AG10803 (cell line): ENCODE measurements around the gene FRMD8.

Experiments
- DNase-seq: peaks from one replicate; pipeline ENCODE4 v3.0.0; 2010; ENCODE audit warnings: low read depth
- H3K4me3 ChIP-seq: 2 replicates; pipeline ENCODE4 v1.5.1; 2011; ENCODE audit warnings: mild to moderate bottlenecking, low read length, control low read depth
- TF ChIP-seq, protein P1 (sequence below): conservative IDR thresholded peaks from 2 replicates; pipeline ENCODE4 v1.5.1; 2011; ENCODE audit warnings: mild to moderate bottlenecking, low read length, control low read depth, inconsistent platforms

The FRMD8 gene

DNA sequence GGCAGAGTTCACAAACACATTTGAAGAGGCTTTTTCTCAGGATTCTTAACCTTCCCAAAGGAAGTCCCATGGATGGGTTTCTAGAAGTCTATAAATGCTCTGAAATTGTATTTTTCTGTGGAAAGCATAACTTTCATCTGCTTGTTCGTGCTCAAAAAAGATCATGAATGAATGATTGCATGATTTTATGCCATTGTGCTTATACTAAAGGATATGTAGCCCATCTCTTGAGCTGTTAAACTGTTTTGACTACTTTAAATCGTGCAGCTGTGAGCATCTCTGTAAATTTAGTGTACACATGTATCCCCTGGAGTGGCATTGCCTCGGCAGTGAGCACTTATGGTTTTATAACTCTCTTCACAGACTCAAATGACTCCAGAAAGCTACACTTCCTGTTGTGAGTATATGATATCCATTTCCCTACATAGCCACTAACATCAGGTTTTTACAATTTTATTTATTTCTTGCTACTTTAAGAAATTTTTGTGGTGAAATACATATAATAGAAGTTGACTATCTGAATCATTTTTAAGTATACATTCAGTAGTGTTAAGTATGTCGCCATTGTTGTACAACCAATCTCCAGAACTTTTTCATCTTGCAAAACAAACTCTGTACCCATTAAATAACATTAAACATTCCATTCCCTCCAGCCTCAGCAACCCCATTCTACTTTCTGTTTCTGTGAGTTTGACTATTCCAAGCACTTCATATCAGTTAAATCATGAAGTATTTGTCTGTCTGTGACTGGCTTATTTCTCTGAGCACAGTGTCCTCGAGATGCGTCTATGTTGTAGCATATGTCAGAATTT is 44.2 kb downstream of the FRMD8 start:
- TF ChIP-seq, protein P1, sequence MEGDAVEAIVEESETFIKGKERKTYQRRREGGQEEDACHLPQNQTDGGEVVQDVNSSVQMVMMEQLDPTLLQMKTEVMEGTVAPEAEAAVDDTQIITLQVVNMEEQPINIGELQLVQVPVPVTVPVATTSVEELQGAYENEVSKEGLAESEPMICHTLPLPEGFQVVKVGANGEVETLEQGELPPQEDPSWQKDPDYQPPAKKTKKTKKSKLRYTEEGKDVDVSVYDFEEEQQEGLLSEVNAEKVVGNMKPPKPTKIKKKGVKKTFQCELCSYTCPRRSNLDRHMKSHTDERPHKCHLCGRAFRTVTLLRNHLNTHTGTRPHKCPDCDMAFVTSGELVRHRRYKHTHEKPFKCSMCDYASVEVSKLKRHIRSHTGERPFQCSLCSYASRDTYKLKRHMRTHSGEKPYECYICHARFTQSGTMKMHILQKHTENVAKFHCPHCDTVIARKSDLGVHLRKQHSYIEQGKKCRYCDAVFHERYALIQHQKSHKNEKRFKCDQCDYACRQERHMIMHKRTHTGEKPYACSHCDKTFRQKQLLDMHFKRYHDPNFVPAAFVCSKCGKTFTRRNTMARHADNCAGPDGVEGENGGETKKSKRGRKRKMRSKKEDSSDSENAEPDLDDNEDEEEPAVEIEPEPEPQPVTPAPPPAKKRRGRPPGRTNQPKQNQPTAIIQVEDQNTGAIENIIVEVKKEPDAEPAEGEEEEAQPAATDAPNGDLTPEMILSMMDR: no peak
- peak; percentile 75 for DNase-seq
- H3K4me3 ChIP-seq: peak overlapping the region; percentile 99

DNA sequence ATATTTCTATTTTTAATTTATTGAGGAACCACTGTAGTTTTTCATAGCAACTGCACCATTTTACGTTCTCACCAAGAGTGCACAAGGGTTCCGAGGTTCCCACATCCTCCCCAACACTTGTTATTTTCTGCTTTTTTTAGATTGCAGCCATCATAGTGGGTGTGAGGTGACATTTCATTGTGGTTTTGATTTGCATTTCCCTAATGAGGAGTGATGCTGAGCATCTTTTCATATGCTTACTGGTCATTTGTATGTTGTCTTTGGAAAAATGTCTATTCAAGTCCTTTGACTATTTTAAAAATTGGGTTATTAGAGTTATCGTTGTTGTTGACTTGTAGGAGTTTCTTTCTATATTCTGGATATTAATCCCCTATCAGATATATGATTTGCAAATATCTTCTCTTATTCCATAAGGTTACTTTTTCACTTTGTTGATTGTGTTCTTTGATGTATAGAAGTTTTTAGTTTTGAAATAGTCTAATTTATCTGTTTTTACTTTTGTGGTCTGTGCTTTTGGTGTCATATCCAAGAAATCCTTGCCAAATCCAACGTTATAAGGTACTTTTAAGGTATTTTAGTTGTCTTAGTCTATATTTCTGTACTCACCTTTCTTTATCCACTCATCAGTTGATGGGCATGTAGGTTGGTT is 45.1 kb downstream of the FRMD8 start:
- peak overlapping the region; percentile 99 for H3K4me3 ChIP-seq
- TF ChIP-seq, protein P1: no peak
- DNase-seq: peak; percentile 44

DNA sequence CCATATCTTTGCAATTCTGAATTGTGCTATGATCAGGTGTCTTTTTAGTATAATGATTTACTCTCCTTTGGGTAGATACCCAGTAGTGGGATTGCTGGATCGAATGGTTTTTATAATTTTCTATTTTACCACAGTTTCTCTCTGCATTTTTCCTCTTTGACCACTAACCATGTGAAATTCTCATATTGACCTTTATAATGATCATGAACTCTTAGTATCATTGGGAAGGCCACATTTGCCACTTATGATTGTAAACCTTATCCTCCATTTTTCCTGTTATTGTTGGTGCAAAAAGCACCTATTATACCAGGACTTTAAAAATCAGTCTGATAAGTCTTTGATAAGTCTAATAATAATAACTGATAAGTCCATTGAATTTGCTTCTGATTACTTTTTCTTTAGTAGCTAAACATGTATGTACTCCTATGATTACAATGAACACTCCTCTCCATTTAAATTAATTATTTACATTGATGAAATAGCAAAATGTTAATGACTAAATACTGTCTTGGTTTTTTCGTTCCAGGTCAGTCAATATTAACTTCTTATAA is 45.7 kb downstream of the FRMD8 start:
- peak; percentile 13 for DNase-seq
- TF ChIP-seq, protein P1: no peak
- H3K4me3 ChIP-seq: peak overlapping the region; percentile 99

DNA sequence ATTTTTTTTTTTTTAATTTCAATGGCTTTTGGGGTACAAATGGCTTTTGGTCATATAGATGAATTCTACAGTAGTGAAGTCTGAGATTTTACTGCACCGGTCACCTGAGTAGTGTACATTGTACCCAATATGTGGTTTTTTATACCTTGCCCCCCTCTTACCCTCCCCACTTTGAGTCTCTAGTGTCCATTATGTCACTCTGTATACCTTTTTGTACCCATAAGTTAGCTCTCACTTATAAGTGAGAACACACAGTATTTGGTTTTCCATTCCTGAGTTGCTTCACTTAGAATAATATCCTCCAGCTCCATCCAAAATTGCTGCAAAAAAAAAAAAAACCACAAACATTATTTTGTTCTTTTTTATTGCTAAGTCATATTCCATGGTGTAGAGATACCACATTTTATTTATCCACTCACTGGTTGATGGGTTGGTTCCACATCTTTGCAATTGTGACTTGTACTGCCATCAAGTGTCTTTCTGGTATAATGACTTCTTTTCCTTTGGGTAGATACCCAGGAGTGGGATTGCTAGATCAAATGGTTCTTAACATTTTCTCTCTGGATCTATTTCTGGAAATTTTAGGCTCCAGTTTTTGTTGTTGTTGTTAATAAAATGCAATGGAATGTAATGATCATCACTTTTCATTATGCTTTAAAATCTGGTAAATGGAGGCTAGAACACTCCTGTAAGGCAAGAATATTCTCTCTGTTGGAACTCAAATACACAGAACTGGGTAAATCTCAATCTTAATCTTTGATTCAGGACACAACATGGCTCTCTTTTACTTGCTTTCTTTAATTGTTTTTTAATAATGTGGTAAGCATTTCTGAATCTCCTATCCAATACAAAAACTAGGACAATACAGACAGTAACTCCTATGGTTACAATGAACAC is 46.5 kb downstream of the FRMD8 start:
- peak; percentile 66 for DNase-seq
- TF ChIP-seq, protein P1: peak; percentile 33; the same call in 1 of the 2 replicates
- peak overlapping the region; percentile 29 for H3K4me3 ChIP-seq

DNA sequence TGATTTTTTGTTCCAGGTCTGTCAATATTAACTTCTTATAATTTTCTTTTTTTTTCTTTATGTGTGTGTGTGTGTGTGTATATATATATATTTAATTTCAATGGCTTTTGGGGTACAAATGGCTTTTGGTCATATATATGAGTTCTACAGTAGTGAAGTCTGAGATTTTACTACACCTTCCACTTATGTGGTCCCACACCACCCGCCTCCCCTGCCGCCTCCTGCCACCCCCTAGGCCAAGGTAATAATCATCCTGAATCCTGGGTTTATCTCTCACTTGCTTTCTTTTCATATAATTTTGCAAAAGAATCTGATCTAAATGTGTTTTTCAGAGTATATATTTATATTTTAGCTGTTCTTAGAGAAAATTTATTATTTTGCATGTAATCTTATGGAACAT is 47.2 kb downstream of the FRMD8 start:
- TF ChIP-seq, protein P1: no peak
- no peak for DNase-seq
- H3K4me3 ChIP-seq: 0 out of 2 replicates have a peak overlapping the region, but pooled peaks have one; percentile 0

DNA sequence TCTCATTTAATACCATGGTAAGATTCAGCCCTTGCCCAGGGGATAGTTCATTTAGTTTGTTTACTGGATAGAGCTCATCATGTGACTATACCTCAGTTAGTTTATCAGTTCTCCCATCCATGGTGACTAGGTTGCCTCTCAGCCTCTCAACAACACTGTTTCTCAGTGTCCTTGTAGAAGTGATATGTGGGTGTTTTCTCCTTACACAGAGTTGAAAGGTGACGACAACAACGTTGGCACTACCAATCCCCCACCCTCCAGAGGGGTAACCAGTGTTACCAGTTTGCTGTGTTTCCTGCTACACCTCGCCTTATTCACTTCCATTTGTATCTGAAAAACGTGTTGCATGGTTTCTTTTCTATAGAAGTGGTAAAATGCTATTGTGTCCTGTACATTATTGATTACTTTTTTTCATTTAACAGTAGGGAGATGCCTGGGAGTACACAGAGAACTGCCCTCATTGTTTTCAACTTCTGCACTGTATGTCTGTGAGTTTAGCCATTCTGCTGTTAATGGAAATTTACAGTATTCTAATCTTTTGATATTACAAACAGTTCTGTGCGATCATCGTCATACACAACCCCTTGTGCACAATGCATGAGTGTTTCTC is 47.7 kb downstream of the FRMD8 start:
- DNase-seq: peak; percentile 25
- H3K4me3 ChIP-seq: peak overlapping the region; percentile 0
- TF ChIP-seq, protein P1: no peak
